ENCODE measurements around the gene ZC3H7B. TPM values are rescaled to one million over a fixed set of nuclear protein-coding genes. Genes with fewer than 3 reads are reported as not detected.
A peak's percentile ranks its signal among the peaks of the same experiment; 100 is the strongest.

The ZC3H7B gene
- total RNA-seq, 1 experiment from 2014 or later: 60.6 TPM

GRCh38 chr22:41359376-41359775 is 58.1 kb downstream of the ZC3H7B start:
- Mint-ChIP-seq H3K27ac (ENCODE audit: unreplicated experiment) (peak overlapping the region; percentile 97), H3K36me3 (ENCODE audit: insufficient read depth, unreplicated experiment) (peaks cover 50% of the 10 kb centered on the region), H3K27me3 (ENCODE audit: insufficient read depth, unreplicated experiment) (no peaks in the 10 kb centered on the region), H3K4me1 (ENCODE audit: low read depth, unreplicated experiment) (peaks cover 23% of the 10 kb centered on the region), H3K4me3 (ENCODE audit: unreplicated experiment) (peak overlapping the region; percentile 39), H3K9me3 (ENCODE audit: unreplicated experiment) (no peaks in the 10 kb centered on the region)
- ChIA-PET CTCF (interaction anchor here (1.0 to 1.6 kb wide), 2 partner anchors 22 to 44 kb away, joined by 3 to 14 read pairs; partner anchors contain the start of gene TEF), POLR2A (interaction anchor here (1.3 to 2.0 kb wide), 2 partner anchors 22 to 109 kb away, joined by 6 to 32 read pairs; partner anchors contain the start of genes ACO2, PHF5A and TEF)
- H3K4me1 ChIP-seq: peaks cover 47% of the 10 kb centered on the region
- no peaks in the 10 kb centered on the region for H3K27me3 ChIP-seq (replicated peaks; ENCODE audit: control insufficient read depth, insufficient read depth, low read length)
- no peak for TF ChIP-seq CTCF (IDR thresholded peaks at IDR 0.05; ENCODE audit: insufficient read depth in 1 of 2, low read depth in 1 of 2, low read length in 1 of 2, severe bottlenecking in 1 of 2, unreplicated experiment in 1 of 2)
- no peaks in the 10 kb centered on the region for H3K9me3 ChIP-seq
- DNase-seq: no peak
- H3K4me3 ChIP-seq (ENCODE audit: low read depth, low read length): no peak overlapping the region
- BruUV-seq (replicated peaks): TSS peak; percentile 51
- peaks cover 2% of the 10 kb centered on the region; the same call in 1 of the 2 replicates for H3K36me3 ChIP-seq (ENCODE audit: control insufficient read depth, insufficient read depth, low read length)
- intact Hi-C loops (cut with micrococcal nuclease; ENCODE audit: unreplicated experiment): no loop called here

GRCh38 chr22:41360126-41360525 is 58.8 kb downstream of the ZC3H7B start:
- Mint-ChIP-seq H3K27ac (ENCODE audit: unreplicated experiment) (peak overlapping the region; percentile 97), H3K36me3 (ENCODE audit: insufficient read depth, unreplicated experiment) (peaks cover 45% of the 10 kb centered on the region), H3K9me3 (ENCODE audit: unreplicated experiment) (no peaks in the 10 kb centered on the region), H3K4me1 (ENCODE audit: low read depth, unreplicated experiment) (peaks cover 23% of the 10 kb centered on the region), H3K4me3 (ENCODE audit: unreplicated experiment) (peak overlapping the region; percentile 39), H3K27me3 (ENCODE audit: insufficient read depth, unreplicated experiment) (no peaks in the 10 kb centered on the region)
- H3K36me3 ChIP-seq (ENCODE audit: control insufficient read depth, insufficient read depth, low read length): peaks cover 2% of the 10 kb centered on the region; the same call in 1 of the 2 replicates
- peaks cover 53% of the 10 kb centered on the region for H3K4me1 ChIP-seq
- ChIA-PET CTCF (interaction anchor here (0.9 to 1.6 kb wide), 3 partner anchors 21 to 184 kb away, joined by 3 to 14 read pairs (median 3); partner anchors contain the start of genes POLR3H and TEF), POLR2A (interaction anchor here (1.3 to 2.0 kb wide), 2 partner anchors 21 to 108 kb away, joined by 6 to 32 read pairs; partner anchors contain the start of genes ACO2, PHF5A and TEF)
- intact Hi-C loops (cut with micrococcal nuclease; ENCODE audit: unreplicated experiment): loop anchor here (1.0 to 5.0 kb wide), 3 partner anchors 20 to 157 kb away; partner anchors contain the start of gene RANGAP1
- no peaks in the 10 kb centered on the region for H3K27me3 ChIP-seq (replicated peaks; ENCODE audit: control insufficient read depth, insufficient read depth, low read length)
- TF ChIP-seq CTCF (IDR thresholded peaks at IDR 0.05; ENCODE audit: insufficient read depth in 1 of 2, low read depth in 1 of 2, low read length in 1 of 2, severe bottlenecking in 1 of 2, unreplicated experiment in 1 of 2): no peak
- no peak overlapping the region for H3K4me3 ChIP-seq (ENCODE audit: low read depth, low read length)
- peak; percentile 89 to 94 for DNase-seq
- no TSS peak for BruUV-seq (replicated peaks)
- H3K9me3 ChIP-seq: no peaks in the 10 kb centered on the region

GRCh38 chr22:41361716-41362310 is 60.5 kb downstream of the ZC3H7B start:
- Mint-ChIP-seq H3K27me3 (ENCODE audit: insufficient read depth, unreplicated experiment) (no peaks in the 10 kb centered on the region), H3K9me3 (ENCODE audit: unreplicated experiment) (no peaks in the 10 kb centered on the region), H3K36me3 (ENCODE audit: insufficient read depth, unreplicated experiment) (peaks cover 34% of the 10 kb centered on the region), H3K4me1 (ENCODE audit: low read depth, unreplicated experiment) (peaks cover 23% of the 10 kb centered on the region), H3K27ac (ENCODE audit: unreplicated experiment) (peak overlapping the region; percentile 97), H3K4me3 (ENCODE audit: unreplicated experiment) (no peak overlapping the region)
- Histone ChIP-seq H3K36me3 (ENCODE audit: control insufficient read depth, insufficient read depth, low read length) (peaks cover 2% of the 10 kb centered on the region; the same call in 1 of the 2 replicates), H3K4me1 (peaks cover 54% of the 10 kb centered on the region), H3K4me3 (ENCODE audit: low read depth, low read length) (no peak overlapping the region), H3K27me3 (replicated peaks; ENCODE audit: control insufficient read depth, insufficient read depth, low read length) (no peaks in the 10 kb centered on the region), H3K9me3 (no peaks in the 10 kb centered on the region)
- intact Hi-C loops (cut with micrococcal nuclease; ENCODE audit: unreplicated experiment): loop anchor here (5.0 kb wide), 1 partner anchor 75 kb away; the partner anchor contains the start of gene RANGAP1
- no peak for TF ChIP-seq CTCF (IDR thresholded peaks at IDR 0.05; ENCODE audit: insufficient read depth in 1 of 2, low read depth in 1 of 2, low read length in 1 of 2, severe bottlenecking in 1 of 2, unreplicated experiment in 1 of 2)
- CTCF ChIA-PET: no interaction called here
- BruUV-seq (replicated peaks): no TSS peak
- no peak for DNase-seq
- POLR2A ChIA-PET: no interaction called here
